Measurements from ENCODE around the gene AMOT. TPM values are rescaled to one million over a fixed set of nuclear protein-coding genes. Genes with fewer than 3 reads are reported as not detected.

The AMOT gene
- total and polyA plus RNA-seq, 2 experiments from 2014 or later = 2.1 to 5.4 TPM

GRCh38 chrX:112816908-112817307, 23.7 kb downstream of the AMOT start:
- no peak overlapping the region for H3K4me3 Mint-ChIP-seq
- H3K27ac Mint-ChIP-seq = no peak overlapping the region
- H3K4me1 ChIP-seq (ENCODE audit: insufficient read depth) = no peaks in the 10 kb centered on the region
- no peaks in the 10 kb centered on the region for H3K9me2 ChIP-seq (ENCODE audit: insufficient read depth)
- H3K27ac ChIP-seq (ENCODE audit: low read depth) = no peak overlapping the region
- H3K4me2 ChIP-seq = no peak overlapping the region
- H3K9me3 Mint-ChIP-seq = no peaks in the 10 kb centered on the region
- no peaks in the 10 kb centered on the region for H4K20me1 ChIP-seq (replicated peaks; ENCODE audit: insufficient read depth)
- no peaks in the 10 kb centered on the region for H3K27me3 ChIP-seq (ENCODE audit: insufficient read depth)
- H3K27me3 Mint-ChIP-seq (ENCODE audit: insufficient read depth, low read depth, poor library complexity) = peaks cover 4% of the 10 kb centered on the region
- H3K79me2 ChIP-seq (replicated peaks; ENCODE audit: insufficient read depth) = no peaks in the 10 kb centered on the region
- H3F3A ChIP-seq (replicated peaks; ENCODE audit: low read depth) = no peaks in the 10 kb centered on the region
- H3K36me3 Mint-ChIP-seq (ENCODE audit: low read depth) = no peaks in the 10 kb centered on the region
- H3K36me3 ChIP-seq (ENCODE audit: insufficient read depth) = no peaks in the 10 kb centered on the region
- H3K4me3 ChIP-seq = no peak overlapping the region
- ATAC-seq (no peak), DNase-seq (ENCODE audit: low spot score) (no peak)
- peaks cover 17% of the 10 kb centered on the region; the same call in 2 of the 3 replicates for H3K4me1 Mint-ChIP-seq
- TF ChIP-seq STAT1 (IDR thresholded peaks at IDR 0.05; ENCODE audit: unreplicated experiment) (no peak), REST (IDR thresholded peaks at IDR 0.05; ENCODE audit: unreplicated experiment) (no peak), JUNB (IDR thresholded peaks at IDR 0.05; ENCODE audit: unreplicated experiment) (no peak), ZNF114 (CRISPR knock-in tag; IDR thresholded peaks at IDR 0.05) (no peak), POLR2AphosphoS5 (IDR thresholded peaks at IDR 0.05; ENCODE audit: low read depth) (no peak), CREB1 (CRISPR knock-in tag; IDR thresholded peaks at IDR 0.05; ENCODE audit: low read depth) (no peak), EZH2phosphoT487 (IDR thresholded peaks at IDR 0.05; ENCODE audit: unreplicated experiment) (no peak), ZNF331 (CRISPR knock-in tag; IDR thresholded peaks at IDR 0.05; ENCODE audit: low read depth) (no peak), EZH2 (IDR thresholded peaks at IDR 0.05; ENCODE audit: low read depth, unreplicated experiment) (no peak), CTCF (conservative IDR thresholded peaks at IDR 0.05; ENCODE audit: low read depth in 2 of 2) (no peak), ZNF462 (CRISPR knock-in tag; IDR thresholded peaks at IDR 0.05) (no peak), ETS1 (IDR thresholded peaks at IDR 0.05) (no peak), NANOG (IDR thresholded peaks at IDR 0.05; ENCODE audit: borderline replicate concordance) (no peak)
- no peak overlapping the region for H2AFZ ChIP-seq

Measured in GM23338 (cell line).